ENCODE results near the gene ADISSP.

ADISSP gene

GRCh38 chr20:3755269-3755668, 12.3 kb downstream of the ADISSP start:
- no peak for DNase-seq (ENCODE audit: low read depth in 2 of 2)

GRCh38 chr20:3754276-3754630, 13.3 kb downstream of the ADISSP start:
- no peak for DNase-seq (ENCODE audit: low read depth in 2 of 2)

GRCh38 chr20:3753501-3754275, 13.9 kb downstream of the ADISSP start:
- no peak for DNase-seq (ENCODE audit: low read depth in 2 of 2)

- peak; percentile 27 to 31 for DNase-seq (ENCODE audit: low read depth in 2 of 2)
Measured at GRCh38 chr20:3753098-3753497, 14.5 kb downstream of the ADISSP start.

GRCh38 chr20:3752386-3752759, 15.2 kb downstream of the ADISSP start:
- DNase-seq (ENCODE audit: low read depth in 2 of 2): no peak

- DNase-seq (ENCODE audit: low read depth in 2 of 2): peak in 1 of 2 donors; percentile 23
Measured at GRCh38 chr20:3751675-3752385, 15.7 kb downstream of the ADISSP start.

- DNase-seq (ENCODE audit: low read depth in 2 of 2): no peak
Measured at GRCh38 chr20:3751305-3751674, 16.3 kb downstream of the ADISSP start.

- no peak for DNase-seq (ENCODE audit: low read depth in 2 of 2)
Measured at GRCh38 chr20:3749689-3750531, 17.6 kb downstream of the ADISSP start.

GRCh38 chr20:3749087-3749688, 18.4 kb downstream of the ADISSP start:
- DNase-seq (ENCODE audit: low read depth in 2 of 2): no peak

GRCh38 chr20:3748073-3748472, 19.5 kb downstream of the ADISSP start:
- DNase-seq (ENCODE audit: low read depth in 2 of 2): no peak

- DNase-seq (ENCODE audit: low read depth in 2 of 2): no peak
Measured at GRCh38 chr20:3747471-3747870, 20.1 kb downstream of the ADISSP start.

- DNase-seq (ENCODE audit: low read depth in 2 of 2): no peak
Measured at GRCh38 chr20:3745686-3746173, 21.8 kb downstream of the ADISSP start.

GRCh38 chr20:3744806-3745685, 22.5 kb downstream of the ADISSP start:
- peak; percentile 57 to 61 for DNase-seq (ENCODE audit: low read depth in 2 of 2)

GRCh38 chr20:3744037-3744436, 23.5 kb downstream of the ADISSP start:
- no peak for DNase-seq (ENCODE audit: low read depth in 2 of 2)

- no peak for DNase-seq (ENCODE audit: low read depth in 2 of 2)
Measured at GRCh38 chr20:3743251-3743650, 24.3 kb downstream of the ADISSP start.

GRCh38 chr20:3741836-3742458, 25.6 kb downstream of the ADISSP start:
- DNase-seq (ENCODE audit: low read depth in 2 of 2): no peak

GRCh38 chr20:3740615-3741301, 26.8 kb downstream of the ADISSP start:
- DNase-seq (ENCODE audit: low read depth in 2 of 2): no peak

GRCh38 chr20:3739926-3740451, 27.6 kb downstream of the ADISSP start:
- DNase-seq (ENCODE audit: low read depth in 2 of 2): no peak

- DNase-seq (ENCODE audit: low read depth in 2 of 2): no peak
Measured at GRCh38 chr20:3739054-3739925, 28.3 kb downstream of the ADISSP start.

Measured in stimulated activated CD8-positive, alpha-beta memory T cell treated with anti-CD3 and anti-CD28 coated beads, Interleukin-7, amount 100 ng/mL, for 4 hours (primary cell).